T follicular helper cell (primary cell): Measurements from ENCODE around the gene SDC1.
"Not testable (repeated sequence)": the region's sequence is repeated elsewhere in the genome, so short reads cannot be mapped to it uniquely, and the experiment has no call there.

Experiments
- DNase-seq: peaks from one replicate; pipeline ENCODE4 v3.0.0-alpha.2; 2020; ENCODE audit warnings: low read depth

SDC1 gene

DNA sequence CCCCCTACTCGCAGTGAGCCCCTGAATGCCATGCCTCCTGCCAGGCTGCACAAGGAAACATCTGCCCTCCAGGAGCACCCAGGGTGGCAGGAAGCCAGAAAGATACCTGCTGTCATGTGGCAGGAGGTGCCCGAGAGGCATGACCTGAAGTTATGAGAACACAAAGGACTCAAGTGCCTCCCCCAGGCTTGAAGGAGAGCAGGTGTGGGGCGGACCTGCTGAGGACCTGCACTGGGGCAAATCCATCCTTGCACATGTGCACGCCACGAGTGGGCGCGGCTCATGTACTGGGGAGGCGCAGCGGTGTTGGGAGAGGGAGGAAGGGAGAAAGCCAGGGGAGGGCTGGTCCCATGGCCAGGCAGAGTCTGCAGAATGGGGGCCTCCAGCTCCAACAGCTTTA, 26.9 kb downstream of the SDC1 start:
- DNase-seq: no peak

DNA sequence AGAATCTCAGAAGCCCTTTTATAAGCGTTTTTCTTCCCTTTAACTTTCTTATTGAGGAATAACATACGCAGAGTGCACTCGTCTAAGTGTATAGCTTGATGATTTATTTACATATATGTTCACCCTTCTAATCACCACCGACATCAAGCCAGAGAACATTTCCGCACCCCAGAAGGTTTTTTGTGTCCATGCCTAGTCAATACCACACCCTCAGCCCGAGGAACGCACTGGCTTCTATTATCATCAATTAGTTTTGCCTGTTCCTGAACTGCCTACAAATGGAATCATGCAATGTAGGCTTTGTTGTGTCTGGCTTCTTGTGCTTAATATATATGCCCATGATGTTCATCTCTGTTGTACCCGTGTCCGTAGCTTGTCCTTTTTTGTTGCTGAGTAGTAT, 27.7 kb downstream of the SDC1 start:
- no peak for DNase-seq

DNA sequence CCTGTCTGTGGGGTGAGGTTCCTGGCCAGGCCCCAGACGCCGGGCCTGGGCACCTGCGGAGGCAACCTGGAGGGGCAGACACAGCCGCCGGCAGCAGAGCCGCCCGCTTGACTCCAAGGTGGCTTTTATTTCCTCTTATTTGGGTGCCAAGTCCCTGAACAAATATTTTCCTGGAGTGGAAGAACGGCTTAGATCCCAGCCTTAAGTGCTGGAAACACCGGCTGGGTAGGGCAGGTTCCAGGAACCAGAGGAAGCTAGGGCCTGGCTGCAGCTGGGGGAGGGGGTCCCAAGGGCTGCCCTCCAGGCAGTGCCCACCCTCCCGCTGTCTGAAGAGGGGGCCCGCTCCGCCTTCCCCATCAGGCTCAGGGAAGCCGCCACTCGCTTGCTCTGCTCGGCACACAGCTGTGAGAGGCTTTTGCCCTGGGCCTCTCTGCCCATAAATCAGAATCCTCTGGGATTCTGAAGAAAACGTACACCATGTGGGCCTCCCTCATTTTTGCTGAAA, 28.2 kb downstream of the SDC1 start:
- DNase-seq: no peak

DNA sequence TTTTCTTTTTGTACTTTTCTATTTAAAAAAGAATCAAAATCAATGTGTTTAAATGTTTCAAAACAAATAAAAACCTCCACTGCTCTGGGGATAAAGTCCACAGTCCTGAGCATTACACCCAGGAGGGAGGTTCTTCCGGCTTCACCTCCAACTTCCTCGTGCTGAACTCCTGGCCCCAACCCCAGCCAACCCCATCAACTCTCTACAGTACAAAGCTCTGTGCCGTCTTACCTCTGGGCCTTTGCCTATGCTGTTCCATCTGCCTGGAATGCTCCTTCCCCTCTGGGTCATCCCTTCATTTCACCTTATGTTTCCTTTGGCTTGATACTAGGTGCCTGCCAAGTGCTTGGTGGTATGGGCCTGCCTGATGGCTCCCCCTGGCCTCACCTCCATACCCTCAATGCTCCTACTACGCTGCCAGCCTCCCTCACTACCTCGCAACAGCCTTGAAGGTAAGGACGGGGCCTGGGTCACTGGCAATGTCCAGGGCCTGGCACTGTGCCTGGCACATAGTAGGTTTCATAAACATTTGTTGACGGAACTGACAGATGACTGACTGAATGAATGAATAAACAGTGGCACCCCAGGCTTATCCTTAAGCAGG, 28.8 kb downstream of the SDC1 start:
- no peak for DNase-seq

DNA sequence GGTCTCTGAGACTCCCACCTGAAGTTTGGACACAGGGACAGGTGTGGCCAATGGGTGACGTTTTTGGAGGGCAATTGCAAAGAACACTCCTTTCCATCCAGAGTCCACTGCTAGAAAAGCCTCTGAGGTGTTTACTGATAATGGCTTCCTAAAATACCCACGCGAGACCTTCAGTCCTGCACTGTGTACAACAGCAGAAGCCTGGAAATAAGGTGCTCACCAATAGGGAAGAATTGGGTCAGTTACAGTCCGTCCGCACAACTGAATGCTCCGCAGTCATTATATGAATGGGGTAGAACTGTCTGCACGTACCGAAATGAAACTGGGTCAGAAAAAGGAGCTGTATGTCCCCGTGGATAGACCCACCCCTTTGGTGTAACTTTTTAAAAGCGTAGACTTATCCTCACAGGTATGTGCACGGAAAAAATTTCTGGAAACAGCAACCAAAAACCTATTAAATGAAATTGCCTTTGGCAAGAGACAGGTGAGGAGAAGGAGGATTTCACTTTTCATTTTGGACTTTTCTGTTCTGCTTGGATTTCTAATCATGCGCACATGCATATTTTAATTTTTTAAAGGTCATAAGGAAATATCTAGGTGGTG, 29.4 kb downstream of the SDC1 start:
- no peak for DNase-seq

DNA sequence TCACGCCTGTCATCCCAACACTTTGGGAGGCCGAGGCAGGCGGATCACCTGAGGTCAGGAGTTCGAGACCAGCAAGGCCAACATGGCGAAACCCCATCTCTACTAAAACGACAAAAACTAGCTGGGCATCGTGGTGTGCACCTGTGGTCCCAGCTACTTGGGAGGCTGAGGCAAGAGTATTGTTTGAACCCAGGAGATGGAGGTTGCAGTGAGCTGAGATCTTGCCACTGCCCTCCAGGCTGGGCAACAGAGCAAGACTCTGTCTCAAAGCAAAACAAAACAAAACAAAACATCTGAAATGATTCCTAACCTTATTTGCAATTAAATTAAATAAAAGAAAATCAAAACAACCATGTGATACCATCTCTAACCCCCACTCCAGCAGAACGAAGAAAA, 29.9 kb downstream of the SDC1 start:
- DNase-seq: not testable (repeated sequence)

DNA sequence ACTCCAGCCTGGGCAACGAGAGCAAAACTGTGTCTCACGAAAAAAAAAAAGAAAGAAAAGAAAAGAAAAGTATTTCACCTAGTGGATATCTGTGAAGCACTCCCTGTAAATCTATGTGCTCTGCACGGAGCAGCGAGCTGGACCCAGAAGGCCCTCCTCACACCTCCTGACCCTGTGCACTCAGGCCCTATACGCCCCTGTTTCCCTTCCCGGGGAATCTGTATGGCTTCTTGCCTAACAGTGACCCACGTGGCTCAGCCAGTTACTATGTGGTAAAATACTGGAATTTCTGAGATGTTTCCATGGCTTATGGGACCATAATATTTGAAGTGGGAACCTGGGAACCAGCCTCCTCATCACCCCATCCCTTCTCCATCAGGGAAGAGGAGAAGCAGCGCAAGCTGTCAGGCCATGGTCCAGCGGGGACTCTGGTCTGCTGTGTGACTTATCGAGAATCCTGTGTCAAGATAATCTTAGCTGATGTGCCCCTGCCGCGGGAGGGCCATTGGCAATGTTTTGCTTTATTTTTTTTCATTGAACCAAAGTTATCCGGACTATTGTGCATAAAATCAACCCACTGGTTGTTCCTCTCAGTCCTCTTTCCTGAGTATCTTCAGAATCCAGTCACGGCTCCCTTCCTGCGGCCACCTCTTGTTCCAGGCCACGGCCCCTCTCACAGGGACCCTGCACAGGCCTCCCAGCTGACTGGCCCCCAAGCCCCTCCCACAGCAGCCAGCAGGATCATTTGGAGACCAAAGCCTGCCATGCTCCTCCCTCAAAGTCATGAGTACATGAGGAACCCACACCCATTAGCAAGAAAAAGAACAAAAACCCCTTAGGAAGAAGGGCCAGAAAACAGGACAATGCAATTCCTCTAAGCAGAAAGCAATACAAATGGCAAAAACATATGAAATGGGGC, 30.6 kb downstream of the SDC1 start:
- no peak for DNase-seq

DNA sequence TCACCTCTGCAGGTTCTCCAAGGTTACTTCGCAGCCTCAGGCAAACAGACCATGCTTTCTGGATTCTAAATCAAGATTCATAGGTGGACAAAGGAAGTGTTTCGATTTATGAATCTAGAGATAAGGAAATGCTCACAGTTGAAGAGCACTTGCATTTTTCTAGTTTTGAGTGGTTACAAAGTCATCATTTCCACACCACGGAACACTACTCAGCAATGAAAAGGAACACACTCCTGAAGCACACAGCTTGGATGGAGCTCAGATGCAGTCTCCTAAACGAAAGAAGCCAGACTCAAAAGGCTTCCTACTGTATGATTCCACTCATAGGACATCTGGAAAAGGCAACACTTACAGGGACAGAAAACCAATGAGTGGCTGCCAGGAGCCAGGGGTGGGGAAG, 31.7 kb downstream of the SDC1 start:
- DNase-seq: no peak

DNA sequence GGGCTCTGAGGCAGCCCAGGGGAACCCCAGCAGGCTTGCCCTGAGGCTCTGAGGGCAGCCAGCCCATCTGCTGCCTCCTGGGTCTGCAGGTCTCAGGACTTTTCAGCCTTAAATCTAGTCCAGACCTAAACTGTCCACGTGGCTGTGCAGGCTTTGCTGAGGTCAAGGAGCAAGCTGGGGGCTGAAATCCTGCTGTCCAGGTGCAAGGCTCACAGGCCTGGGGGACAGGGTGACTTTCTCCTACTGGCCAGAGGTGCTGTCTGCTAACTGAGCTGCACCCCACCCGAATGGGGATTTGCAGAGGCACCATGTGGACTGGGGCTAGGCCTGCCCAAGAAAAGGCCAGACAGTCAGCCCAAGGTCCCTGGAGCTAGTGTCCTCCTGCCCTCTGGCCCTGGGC, 32.1 kb downstream of the SDC1 start:
- no peak for DNase-seq

DNA sequence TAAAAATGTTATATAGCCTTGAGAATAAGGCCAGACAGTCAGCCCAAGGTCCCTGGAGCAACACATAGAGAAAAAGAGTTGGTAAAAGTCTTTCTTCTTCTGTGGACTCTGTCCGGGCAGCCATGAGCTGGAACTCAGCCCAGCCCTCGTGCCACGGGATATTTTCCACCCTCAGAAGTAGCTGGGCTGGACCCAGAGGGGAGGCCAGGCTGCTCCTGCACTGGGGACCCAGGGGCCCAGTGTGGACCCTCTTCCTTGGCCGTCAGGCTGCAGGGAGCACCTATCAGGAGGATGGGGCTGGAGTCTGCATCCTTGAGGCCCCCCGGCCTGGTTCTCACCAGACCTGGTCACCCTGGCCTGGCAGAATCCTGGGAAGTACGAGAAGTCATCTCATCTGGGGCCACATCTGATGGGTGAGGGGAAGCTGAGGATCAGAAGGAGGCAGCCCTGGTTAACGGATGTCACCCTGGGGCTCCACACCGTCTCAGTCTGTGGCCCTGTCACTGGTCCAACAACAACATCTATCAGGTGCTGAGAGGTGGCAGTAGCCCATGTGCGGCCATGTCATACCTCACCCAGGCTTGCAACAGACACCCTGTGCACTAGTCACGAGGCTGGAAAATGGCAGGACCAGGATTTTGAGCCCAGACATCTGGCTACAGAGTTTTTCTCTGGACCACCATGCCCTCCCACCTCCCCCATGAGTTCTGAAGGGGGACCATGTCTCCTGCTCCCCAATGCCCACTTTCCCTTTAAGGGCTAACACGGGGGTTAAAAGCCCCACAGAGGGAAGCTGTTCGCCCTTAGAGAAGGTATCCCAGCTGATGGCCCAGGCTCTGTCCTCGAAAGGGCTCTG, 33.0 kb downstream of the SDC1 start:
- no peak for DNase-seq

DNA sequence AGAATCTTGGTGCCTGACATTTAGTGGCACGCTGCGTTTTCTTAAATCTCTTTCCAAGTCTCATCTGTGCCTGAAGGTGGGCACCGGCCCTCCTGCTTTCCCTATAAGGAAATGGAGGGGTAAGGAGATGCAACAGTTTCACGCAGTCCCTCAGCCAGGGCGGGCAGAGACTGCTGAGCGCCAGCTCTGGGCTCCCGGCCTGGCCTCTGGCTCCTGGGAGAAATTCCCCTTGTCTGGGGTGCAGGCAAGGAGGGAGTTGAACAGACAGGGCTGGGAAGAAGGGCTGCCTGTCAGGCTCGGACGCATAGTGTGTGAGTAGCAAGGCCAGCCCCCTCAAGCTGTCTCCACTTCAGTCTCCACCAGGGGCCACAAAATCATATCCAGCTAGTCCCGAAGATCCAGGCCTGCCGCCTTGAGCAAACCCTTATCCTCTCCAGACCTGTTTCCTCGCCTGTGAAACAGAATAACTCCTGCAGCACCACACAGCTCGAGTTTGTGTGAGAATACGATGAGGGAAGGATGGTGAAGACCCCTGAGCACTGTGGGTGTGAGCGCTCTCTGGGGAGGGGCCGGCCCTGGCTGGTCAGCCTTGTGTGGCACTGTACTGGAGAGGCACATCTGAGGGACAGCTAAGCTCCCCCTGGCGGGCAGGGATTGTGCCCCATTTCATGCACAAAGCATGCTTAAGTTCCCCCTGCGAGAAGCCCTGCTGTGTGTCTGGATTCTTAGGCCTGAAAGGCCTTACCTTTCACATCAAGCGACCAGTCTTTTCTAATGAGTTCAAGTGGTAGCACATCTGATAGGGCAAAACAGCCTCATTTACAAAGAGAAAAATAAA, 33.8 kb downstream of the SDC1 start:
- DNase-seq: no peak

DNA sequence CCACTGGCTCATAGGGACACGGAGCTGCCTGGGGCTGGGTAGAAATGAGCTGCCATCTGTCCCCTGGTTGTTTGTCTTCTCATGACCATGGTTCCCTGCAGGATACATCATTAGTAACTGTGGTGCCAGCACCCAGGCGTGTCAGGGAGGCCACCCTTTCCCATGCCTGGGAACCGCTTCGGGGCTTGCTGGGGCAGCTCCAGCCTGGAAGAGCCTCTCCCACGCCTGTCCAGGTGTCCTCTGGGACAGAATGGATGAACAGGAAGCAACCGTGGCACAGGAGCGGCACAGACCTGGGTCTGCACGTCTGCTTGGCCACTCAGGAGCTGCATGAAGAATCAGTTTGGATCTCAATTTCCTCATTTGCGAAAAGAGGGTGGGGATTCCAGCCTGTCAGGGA, 34.8 kb downstream of the SDC1 start:
- DNase-seq: no peak

DNA sequence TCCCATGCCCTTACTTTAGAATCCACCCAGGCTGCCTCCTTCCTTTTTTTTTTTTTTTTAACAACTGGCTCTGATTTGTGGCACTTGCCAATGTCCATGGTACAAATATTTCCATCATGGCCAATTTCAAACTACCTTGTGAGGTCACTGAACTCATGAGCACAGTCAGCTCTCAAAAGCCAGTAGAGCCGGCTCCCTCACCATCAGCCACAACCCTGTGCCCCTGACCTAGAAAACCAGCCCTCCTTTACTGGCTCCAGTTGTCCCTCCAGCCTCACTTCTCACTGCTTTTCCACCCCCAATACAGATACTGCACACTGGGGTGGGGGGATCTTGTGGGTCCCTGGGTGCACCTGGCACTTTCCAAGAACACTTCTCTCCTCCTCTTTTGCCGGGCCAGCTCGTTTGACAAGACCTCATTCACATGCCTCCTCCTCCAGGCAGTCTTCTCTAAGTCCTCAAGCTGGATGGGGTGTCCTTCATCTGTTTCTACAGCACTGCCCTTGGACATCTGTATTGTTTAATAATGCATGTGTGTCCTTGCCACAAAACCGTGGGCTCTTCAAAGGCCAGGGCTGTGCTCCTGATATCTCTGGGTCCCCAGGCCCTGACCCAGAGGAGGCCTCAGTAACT, 35.5 kb downstream of the SDC1 start:
- DNase-seq: no peak

DNA sequence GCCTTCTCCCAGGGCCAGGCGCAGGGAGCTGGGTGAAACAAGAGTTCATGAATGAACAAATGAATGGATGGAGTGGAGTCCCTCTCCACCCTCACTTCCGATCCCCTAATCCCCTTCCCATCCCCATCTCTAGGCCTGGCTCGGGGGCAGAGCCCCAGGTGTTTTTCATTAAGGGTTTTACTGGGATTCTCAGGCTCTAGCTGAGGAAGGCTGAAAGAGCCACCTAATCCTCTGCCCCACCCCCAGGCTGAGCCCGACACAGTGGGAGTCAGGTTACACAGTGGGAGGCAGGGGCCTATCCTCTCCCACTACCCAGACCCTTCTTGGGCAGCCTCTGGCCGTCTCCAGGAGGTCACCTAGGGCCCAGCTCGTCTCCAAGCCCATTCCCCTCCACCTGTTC, 36.1 kb downstream of the SDC1 start:
- no peak for DNase-seq

DNA sequence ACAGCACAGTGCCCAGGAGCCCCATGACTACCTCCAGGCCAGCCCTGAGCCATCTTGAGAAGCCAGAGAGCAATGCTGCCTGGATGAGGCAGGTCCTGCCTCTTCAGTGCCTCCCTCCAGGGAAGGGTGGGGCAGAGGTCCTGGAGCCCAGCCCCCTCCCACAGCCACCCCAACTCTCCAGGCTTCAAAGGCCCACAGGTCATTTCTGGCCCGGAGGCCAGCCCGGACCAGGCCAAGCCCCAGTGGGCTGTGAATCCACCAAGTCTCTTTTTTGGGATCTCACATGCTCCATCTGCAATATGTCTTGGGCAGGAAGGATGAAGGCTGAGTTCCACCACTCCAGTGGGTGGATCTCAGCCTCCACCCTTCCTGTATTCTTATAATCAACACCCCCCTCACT, 36.7 kb downstream of the SDC1 start:
- no peak for DNase-seq

DNA sequence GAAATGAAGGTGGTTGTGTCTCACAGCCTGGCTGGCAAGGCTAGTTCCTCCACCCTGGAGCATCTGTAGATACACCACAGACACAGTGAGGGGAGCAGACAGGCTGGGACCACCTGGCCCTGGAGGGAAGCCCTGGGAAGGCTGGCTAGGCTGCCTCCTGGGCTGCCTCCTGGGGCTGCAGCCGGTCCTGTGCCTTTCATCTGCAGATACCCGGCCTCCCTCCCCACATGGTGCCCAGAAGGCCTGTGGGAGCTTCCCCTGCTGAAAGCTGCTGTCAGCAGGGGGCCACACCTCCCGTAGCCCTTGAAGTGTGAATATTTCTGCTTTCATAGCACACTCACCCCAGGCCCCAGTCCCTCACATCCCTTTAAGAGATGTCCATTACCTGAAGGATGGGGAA, 37.6 kb downstream of the SDC1 start:
- no peak for DNase-seq

DNA sequence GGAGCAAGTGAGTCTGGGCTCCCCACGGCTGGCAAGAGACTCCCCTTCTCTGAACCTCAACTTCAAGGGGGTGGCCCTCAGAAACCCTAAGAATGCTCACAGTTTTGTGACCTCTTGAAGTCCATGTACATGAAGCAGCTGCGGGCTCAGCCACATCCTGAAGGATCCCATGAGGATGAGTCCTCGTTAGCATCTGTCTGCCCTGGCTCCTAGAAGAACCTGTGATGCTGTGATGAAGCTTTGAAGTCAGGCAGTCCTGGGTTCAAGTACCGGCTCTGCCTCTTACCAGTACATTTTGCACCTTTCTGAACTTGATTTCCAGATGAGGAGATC, 38.1 kb downstream of the SDC1 start:
- DNase-seq: no peak

DNA sequence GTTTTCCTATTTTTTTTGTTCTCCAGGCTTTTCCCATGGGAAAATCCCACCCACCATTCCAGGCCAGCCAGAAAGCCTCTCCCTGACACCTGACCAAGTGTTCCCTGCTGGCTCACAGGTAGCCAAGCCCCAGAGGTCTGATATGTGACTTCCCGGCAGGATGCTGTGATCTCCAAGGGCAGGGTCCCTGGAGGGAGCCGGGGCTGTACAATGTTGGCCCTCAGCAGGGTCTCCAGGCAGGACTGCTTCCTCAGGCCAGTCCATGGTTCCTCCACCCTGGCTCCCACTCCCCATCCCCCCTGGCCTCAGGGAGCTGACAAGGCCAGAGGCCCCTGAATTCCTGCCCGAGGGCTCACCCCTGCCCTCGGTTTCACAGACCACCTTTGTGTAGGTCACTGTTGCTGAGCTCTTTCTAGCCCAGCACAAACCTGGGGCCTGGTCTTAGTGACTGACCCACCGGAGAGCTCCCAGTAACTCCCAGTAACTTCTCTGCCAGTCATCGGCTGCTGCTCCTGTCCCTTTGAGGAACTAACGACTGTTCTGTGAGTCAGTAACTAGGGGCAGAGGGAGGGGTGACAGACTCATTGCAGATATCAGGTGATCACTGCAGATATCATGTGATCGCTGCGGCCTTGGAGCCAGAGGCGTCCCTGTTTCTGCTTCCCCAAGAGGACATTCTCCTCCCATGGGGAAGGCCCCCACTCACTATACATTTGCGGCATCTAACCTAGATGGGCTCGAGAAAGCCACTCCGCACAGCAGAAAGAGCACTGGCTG, 38.7 kb downstream of the SDC1 start:
- no peak for DNase-seq

DNA sequence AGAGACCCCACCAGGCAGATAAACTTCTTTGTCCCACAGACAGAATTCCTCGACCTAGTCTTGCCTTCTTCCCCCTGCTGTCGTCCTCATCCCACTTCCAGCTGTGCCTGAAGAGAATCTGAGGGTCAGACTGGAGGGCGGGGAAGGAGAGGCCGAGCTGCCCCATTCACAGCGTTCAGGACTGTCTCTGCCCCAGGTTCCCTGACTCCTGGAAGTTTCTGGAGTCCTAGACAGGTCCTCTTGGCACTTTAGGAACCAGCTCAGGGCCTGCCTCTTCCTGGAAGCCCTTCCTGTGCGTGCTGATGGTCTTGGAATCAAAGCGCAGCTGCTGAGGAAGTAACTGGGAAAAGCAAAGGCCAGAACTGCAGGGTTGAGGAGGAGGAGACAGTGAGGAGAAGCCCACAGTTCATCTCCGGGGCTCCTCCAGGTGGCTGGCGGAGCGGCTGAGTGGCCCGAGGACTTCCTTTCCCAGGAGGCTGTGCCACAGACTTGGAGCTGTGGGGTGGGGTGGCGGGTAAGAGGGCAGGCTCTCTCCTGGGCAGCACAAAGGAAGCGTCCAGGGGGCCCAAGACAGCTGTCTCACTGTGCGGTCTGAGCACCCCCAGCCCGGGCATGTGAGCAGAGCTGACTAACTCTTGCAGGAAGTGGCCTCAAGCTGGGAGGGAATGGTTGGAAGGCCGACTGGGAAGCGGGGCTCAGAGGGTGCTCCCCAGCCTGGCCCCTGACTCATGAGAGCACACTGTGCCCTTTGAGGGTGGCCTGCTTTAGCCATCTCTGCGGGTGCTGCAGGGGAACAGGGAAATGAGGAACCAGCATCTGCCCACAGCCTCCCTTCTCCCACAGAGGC, 39.5 kb downstream of the SDC1 start:
- no peak for DNase-seq
